Stomach (tissue), 19 donors: ENCODE data around the gene MED10. TPM values are rescaled to one million over a fixed set of nuclear protein-coding genes. Genes with fewer than 3 reads are reported as not detected.

Experiments
- DNase-seq, 2 donors: peaks; one replicate each; pipeline versions ENCODE4 v3.0.0 to v3.0.0-alpha.2; 2013 to 2019
- H3K27ac ChIP-seq, 5 donors: fragments of 200-600 bp in 4 of 5; sonication (generic) in 4 of 5; one replicate each; pipeline ENCODE4 v1.5.1; 2013 to 2019; ENCODE audit warnings: mild to moderate bottlenecking in 1 of 5, moderate library complexity in 1 of 5
- H3K27me3 ChIP-seq, 3 donors: fragments of 200-600 bp; sonication (generic); one replicate each; pipeline ENCODE4 v1.5.1; 2017 to 2019; ENCODE audit warnings: mixed run types in 1 of 3
- H3K36me3 ChIP-seq, 4 donors: fragments of 200-600 bp; sonication (generic); 1 replicate in 3 of 4; 2 replicates in 1 of 4; pipeline ENCODE4 v1.5.1; 2016 to 2019
- H3K4me1 ChIP-seq, 4 donors: fragments of 200-600 bp; sonication (generic); one replicate each; pipeline ENCODE4 v1.5.1; 2016 to 2019
- H3K4me3 ChIP-seq, 4 donors: fragments of 200-600 bp; sonication (generic) in 3 of 4; one replicate each; pipeline ENCODE4 v1.5.1; 2016 to 2019; ENCODE audit warnings: mild to moderate bottlenecking in 1 of 4
- H3K9me3 ChIP-seq, 4 donors: fragments of 200-600 bp; sonication (generic); one replicate each; pipeline ENCODE4 v1.5.1; 2016 to 2019
- EP300 ChIP-seq: sonication (generic); formaldehyde crosslinking; IDR thresholded peaks from one replicate; pipeline ENCODE4 v1.6.1; 2017; ENCODE audit warnings: antibody characterized with exemption
- POLR2A ChIP-seq, 4 donors: fragments of 450-650 bp; IDR thresholded peaks; one replicate each; pipeline ENCODE4 v1.6.1; 2016; ENCODE audit warnings: antibody characterized with exemption in 4 of 4, control low read depth in 2 of 4, mild to moderate bottlenecking in 1 of 4, moderate library complexity in 1 of 4
- POLR2AphosphoS5 ChIP-seq, 3 donors: sonication (generic); formaldehyde crosslinking; IDR thresholded peaks; one replicate each; pipeline ENCODE4 v1.6.1; 2016; ENCODE audit warnings: antibody characterized with exemption in 3 of 3
- WGBS, 5 donors: extraction: QIAGEN DNeasy Blood & Tissue Kit in 3 of 5; methylation state at CpG; one replicate each; pipeline versions ENCODE4 v1.1.5 to v1.1.7; 2013 to 2018; 5-methylcytosine and 5-hydroxymethylcytosine counted together
- intact Hi-C: fragments of 100-400 bp; cut with DNase I; formaldehyde crosslinking; loops from one replicate; pipeline ENCODE4 v1.15.1; 2023; ENCODE audit warnings: low total_unique reads
- long read RNA-seq, 10 donors: transcript quantifications; one replicate each; lab custom pipeline, GENCODE V29; 2026
- polyA plus RNA-seq, 3 donors: library from polyadenylated mRNA; stranded (reverse); fragments of 200-250 nt; gene quantifications; one replicate each; pipeline ENCODE4 v1.2.3, GENCODE V29; 2013
- total RNA-seq, 5 donors: library from RNA; depleted of rRNA; stranded (reverse); fragments of >200 nt; gene quantifications; one replicate each; pipeline versions ENCODE4 v1.1.0 to v1.2.3, GENCODE V29; 2014 to 2016
- TF ChIP-seq, protein P1 (sequence below), 7 experiments: fragments of 450-650 bp in 4 of 7; fragments of 200-600 bp in 3 of 7; sonication (generic) in 3 of 7; IDR thresholded peaks; one replicate each; pipeline ENCODE4 v1.5.1; 2016 to 2019; ENCODE audit warnings: antibody characterized with exemption in 7 of 7, control low read depth in 2 of 7, mild to moderate bottlenecking in 1 of 7
- donor health status: healthy with polysubstance abuse.
- donor health status: Bipolar disorder and iron deficiency.
- donor health status: healthy.

The MED10 gene
- total RNA-seq: 100 to 1,000 TPM in 1 of 5 donors, 10 to 100 TPM in 4; 17.5 to 104 (median 25.2) TPM
- 10 to 100 TPM; 34.2 to 49.5 (median 34.4) TPM for polyA plus RNA-seq
- long read RNA-seq, donor 1, transcript MED10-201 (4 exons, 1,141 nt): major isoform, 14 of 16 reads
- long read RNA-seq, donor 1, partial matches to known transcripts: 0 of 16 reads
- long read RNA-seq, donor 1, other reads (novel, unspliced or antisense): 0 of 16 reads
- long read RNA-seq, donor 2, transcript MED10-201 (4 exons, 1,141 nt): major isoform, 17 of 25 reads
- long read RNA-seq, donor 2, partial matches to known transcripts: 5 of 25 reads
- long read RNA-seq, donor 2, other reads (novel, unspliced or antisense): 0 of 25 reads
- long read RNA-seq, donor 3, transcript MED10-201 (4 exons, 1,141 nt): major isoform, 11 of 17 reads
- long read RNA-seq, donor 3, partial matches to known transcripts: 6 of 17 reads
- long read RNA-seq, donor 3, other reads (novel, unspliced or antisense): 0 of 17 reads
- long read RNA-seq, donor 4, partial matches to known transcripts: 0 of 2 reads
- long read RNA-seq, donor 4, other reads (novel, unspliced or antisense): 0 of 2 reads
- long read RNA-seq, donor 5, transcript MED10-201 (4 exons, 1,141 nt): major isoform, 24 of 32 reads
- long read RNA-seq, donor 5, partial matches to known transcripts: 7 of 32 reads
- long read RNA-seq, donor 5, other reads (novel, unspliced or antisense): 0 of 32 reads
- long read RNA-seq, donor 6, transcript MED10-201 (4 exons, 1,141 nt): major isoform, 50 of 60 reads
- long read RNA-seq, donor 6, transcript MED10-203 (2 exons, 648 nt): minor isoform, 10 of 60 reads
- long read RNA-seq, donor 6, partial matches to known transcripts: 0 of 60 reads
- long read RNA-seq, donor 6, other reads (novel, unspliced or antisense): 0 of 60 reads
- long read RNA-seq, donor 7, transcript MED10-201 (4 exons, 1,141 nt): major isoform, 27 of 31 reads
- long read RNA-seq, donor 7, partial matches to known transcripts: 0 of 31 reads
- long read RNA-seq, donor 7, other reads (novel, unspliced or antisense): 0 of 31 reads
- long read RNA-seq, donor 8, transcript MED10-201 (4 exons, 1,141 nt): major isoform, 16 of 20 reads
- long read RNA-seq, donor 8, partial matches to known transcripts: 0 of 20 reads
- long read RNA-seq, donor 8, other reads (novel, unspliced or antisense): 0 of 20 reads
- long read RNA-seq, donor 9, transcript MED10-201 (4 exons, 1,141 nt): major isoform, 18 of 20 reads
- long read RNA-seq, donor 9, partial matches to known transcripts: 0 of 20 reads
- long read RNA-seq, donor 9, other reads (novel, unspliced or antisense): 0 of 20 reads
- long read RNA-seq, donor 10, transcript MED10-201 (4 exons, 1,141 nt): major isoform, 10 of 19 reads
- long read RNA-seq, donor 10, partial matches to known transcripts: 9 of 19 reads
- long read RNA-seq, donor 10, other reads (novel, unspliced or antisense): 0 of 19 reads

DNA sequence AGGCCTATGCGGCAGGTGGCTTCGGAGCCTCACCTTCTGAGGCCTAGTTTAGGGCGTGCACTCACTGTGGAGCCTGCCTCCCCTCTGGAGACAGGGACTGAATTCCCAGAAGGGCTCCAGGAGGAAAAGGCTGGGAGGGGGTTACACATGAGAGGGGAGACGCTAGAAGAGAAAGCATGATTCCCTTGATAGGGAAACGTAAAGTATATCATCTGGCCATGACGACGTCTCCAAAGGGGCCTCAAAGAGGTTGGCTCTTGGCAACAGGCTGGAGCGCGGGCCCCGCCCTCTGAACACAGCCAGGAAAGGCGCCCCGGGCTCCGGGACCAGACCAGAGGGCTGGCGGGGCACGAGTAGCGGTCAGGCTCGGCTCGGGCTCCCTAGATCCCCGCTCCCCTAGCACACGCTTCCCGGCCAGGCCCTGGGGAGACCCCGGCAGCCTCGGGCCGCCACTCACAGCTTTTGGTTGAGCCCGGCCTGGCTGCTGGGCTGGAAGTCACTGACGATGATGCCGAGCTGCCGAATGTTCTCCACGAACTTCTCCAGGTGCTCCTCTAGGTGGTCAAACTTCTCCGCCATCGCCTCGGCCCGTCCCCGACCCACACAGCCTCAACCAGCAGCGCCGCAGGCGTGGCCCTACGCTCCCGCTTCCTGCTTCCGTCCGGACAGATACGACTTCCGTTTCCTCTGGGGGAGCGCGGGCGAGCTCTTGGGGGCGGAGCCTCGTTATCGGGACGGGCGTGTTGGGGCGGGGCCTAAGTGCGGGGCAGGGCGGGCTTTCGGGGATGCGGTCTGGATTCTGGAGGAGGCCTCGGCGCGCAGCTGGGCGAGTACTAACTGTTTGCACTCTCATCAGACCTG is at the start of gene MED10:
Gene MED10 (minus strand): TSS at position 643 of the 861 bp plus-strand sequence. CDS start 64 bp downstream, at position 579.
- 0 to 1% (median 0%) methylated on average over 29 to 60 of the region's 60 CpGs for WGBS, 5 donors

DNA sequence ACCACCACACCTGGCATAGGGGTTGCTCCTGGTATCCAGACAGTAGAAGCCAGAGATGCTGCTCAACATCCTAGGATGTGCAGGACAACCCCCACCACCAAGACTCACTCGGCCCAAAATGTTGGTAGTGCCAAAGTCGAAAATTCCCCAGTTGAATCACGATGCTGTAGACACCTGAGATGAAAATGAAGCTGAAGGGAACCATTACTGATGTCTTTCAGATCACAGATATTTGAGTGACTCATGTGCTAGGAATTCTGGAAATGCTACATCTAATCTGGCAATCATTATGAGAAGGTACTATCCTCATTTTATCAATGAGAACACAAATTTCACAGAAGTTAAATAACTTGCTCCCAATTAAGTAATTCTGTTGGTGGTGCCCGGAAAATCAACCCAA is 49.3 kb upstream of the MED10 start:
- no peak for TF ChIP-seq EP300
- TF ChIP-seq, protein P1, sequence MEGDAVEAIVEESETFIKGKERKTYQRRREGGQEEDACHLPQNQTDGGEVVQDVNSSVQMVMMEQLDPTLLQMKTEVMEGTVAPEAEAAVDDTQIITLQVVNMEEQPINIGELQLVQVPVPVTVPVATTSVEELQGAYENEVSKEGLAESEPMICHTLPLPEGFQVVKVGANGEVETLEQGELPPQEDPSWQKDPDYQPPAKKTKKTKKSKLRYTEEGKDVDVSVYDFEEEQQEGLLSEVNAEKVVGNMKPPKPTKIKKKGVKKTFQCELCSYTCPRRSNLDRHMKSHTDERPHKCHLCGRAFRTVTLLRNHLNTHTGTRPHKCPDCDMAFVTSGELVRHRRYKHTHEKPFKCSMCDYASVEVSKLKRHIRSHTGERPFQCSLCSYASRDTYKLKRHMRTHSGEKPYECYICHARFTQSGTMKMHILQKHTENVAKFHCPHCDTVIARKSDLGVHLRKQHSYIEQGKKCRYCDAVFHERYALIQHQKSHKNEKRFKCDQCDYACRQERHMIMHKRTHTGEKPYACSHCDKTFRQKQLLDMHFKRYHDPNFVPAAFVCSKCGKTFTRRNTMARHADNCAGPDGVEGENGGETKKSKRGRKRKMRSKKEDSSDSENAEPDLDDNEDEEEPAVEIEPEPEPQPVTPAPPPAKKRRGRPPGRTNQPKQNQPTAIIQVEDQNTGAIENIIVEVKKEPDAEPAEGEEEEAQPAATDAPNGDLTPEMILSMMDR (IDR thresholded peaks at IDR 0.05): no peak
- TF ChIP-seq POLR2AphosphoS5 (IDR thresholded peaks at IDR 0.05): no peak
- TF ChIP-seq POLR2A (IDR thresholded peaks at IDR 0.05): no peak
- intact Hi-C loops: no loop called here
- Histone ChIP-seq H3K27ac (no peak overlapping the region), H3K27me3 (peaks cover 0 to 32% (median 3%) of the 10 kb centered on the region in 3 donors), H3K9me3 (no peaks in the 10 kb centered on the region), H3K4me3 (no peak overlapping the region), H3K36me3 (no peaks in the 10 kb centered on the region), H3K4me1 (no peaks in the 10 kb centered on the region)
- 78 to 88% (median 83%) methylated on average over 4 of the region's 4 CpGs for WGBS, 5 donors
- no peak for DNase-seq

More for the DNA sequence above, at the start of gene MED10:
- H3K27ac ChIP-seq: peak within 1 kb of the TSS; percentile 79 to 94 (median 89)
- TF ChIP-seq POLR2A (IDR thresholded peaks at IDR 0.05) (peak in 2 of 4 donors; percentile 35 to 45), POLR2AphosphoS5 (IDR thresholded peaks at IDR 0.05) (peak; percentile 66 to 97 (median 90)), EP300 (no peak)
- TF ChIP-seq, protein P1 (IDR thresholded peaks at IDR 0.05): no peak
- peaks cover 7 to 36% (median 31%) of the 10 kb centered on the region in 4 donors for H3K4me1 ChIP-seq
- H3K4me3 ChIP-seq: peak within 1 kb of the TSS; percentile 79 to 96 (median 91)
- peaks cover 0 to under 1% (median 0%) of the 10 kb centered on the region in 3 donors for H3K27me3 ChIP-seq
- H3K9me3 ChIP-seq: no peaks in the 10 kb centered on the region
- peak; percentile 95 to 97 for DNase-seq
- intact Hi-C loops: no loop called here
- peaks cover 22 to 40% (median 37%) of the 10 kb centered on the region in 4 donors for H3K36me3 ChIP-seq

DNA sequence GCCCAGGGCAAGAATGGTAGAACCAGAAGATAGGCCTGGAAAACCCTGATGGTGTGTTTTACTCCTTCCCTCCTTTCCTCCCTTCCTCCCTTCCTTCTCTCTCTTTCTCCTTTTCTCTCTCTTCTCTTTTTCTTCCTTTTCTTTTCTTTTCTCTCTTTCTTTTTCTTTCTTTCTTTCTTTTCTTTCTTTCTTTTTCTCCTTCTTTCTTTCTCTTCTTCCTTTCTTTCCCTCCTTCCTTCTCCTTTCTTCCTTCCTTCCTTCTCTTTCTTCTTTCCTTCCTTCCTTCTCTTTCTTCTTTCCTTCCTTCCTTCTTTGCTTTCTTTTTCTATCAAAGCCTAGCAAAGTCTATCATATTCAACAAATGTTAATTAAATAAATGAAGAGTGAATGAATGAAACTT is 46.4 kb upstream of the MED10 start:
- Histone ChIP-seq H3K9me3 (no peaks in the 10 kb centered on the region), H3K4me1 (no peaks in the 10 kb centered on the region), H3K36me3 (no peaks in the 10 kb centered on the region), H3K27me3 (peaks cover 0 to 13% (median 3%) of the 10 kb centered on the region in 3 donors), H3K4me3 (no peak overlapping the region), H3K27ac (no peak overlapping the region)
- DNase-seq: no peak
- TF ChIP-seq POLR2AphosphoS5 (IDR thresholded peaks at IDR 0.05) (no peak), EP300 (no peak), POLR2A (IDR thresholded peaks at IDR 0.05) (no peak)
- TF ChIP-seq, protein P1 (IDR thresholded peaks at IDR 0.05): no peak
- intact Hi-C loops: no loop called here
